ENCODE data around the gene F7.
"Not testable (repeated sequence)": the region's sequence is repeated elsewhere in the genome, so short reads cannot be mapped to it uniquely, and the experiment has no call there.

F7 gene

GRCh38 chr13:113072376-113072775 is 33.2 kb upstream of the F7 start:
- DNase-seq (ENCODE audit: low read depth), result no peak

- DNase-seq (ENCODE audit: low read depth), result no peak
Measured at GRCh38 chr13:113073942-113074341, 31.6 kb upstream of the F7 start.

DNA sequence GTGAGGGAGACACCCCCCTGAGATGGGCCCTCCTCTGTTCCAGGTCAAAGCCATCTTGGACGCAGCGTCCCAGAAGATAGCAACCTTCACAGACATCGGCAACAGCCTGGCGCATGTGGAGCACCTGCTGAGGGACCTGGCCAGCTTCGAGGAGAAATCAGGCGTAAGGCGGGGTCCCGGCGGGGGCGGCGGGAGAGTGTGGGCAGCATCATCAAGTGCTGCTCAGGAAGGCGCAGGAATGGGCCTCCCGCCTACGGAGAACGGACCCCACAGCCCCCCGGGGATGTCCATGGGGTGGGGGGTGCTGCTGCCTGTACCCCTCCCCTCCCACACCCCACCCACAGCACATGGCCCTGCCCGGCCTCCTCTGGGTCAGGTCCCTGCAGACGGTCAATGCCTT is 31.2 kb upstream of the F7 start:
- no peak for DNase-seq (ENCODE audit: low read depth)

- no peak for DNase-seq (ENCODE audit: low read depth)
Measured at GRCh38 chr13:113074876-113075275, 30.7 kb upstream of the F7 start.

- DNase-seq (ENCODE audit: low read depth), result no peak
Measured at GRCh38 chr13:113075711-113076110, 29.9 kb upstream of the F7 start.

DNA sequence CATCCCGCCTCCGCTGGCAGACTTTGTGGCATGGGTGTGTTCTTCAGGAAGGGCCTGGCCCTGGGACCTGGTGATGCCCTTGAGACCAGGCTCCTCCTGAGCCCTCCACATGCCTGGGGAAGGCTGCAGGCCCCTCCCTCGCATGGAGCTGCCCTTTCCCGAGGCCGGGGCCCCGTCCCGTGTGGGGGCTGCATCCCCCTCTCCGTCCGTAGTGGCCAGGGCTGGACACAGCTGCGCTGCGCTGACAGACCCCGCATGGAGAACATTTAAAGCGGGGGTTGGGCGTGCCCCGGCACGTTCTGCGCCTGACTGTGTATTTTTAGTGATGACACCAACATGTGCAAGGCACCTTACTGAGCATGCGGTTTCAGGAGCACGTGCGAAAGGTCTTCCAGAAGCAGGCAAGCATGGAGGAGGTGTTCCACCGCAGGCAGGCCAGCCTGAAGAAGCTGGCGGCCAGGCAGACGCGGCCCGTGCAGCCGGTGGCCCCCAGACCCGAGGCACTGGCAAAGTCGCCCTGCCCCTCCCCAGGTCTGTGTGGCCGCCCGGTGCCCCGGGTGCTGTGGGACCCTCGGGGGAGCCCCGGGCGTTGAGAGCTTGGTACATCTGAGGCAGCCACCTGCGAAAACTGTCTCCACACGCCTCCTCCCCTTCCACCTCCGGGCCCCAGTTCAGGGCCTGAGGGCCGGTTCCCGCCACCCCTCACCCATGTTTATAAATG is 28.8 kb upstream of the F7 start:
- no peak for DNase-seq (ENCODE audit: low read depth)

DNA sequence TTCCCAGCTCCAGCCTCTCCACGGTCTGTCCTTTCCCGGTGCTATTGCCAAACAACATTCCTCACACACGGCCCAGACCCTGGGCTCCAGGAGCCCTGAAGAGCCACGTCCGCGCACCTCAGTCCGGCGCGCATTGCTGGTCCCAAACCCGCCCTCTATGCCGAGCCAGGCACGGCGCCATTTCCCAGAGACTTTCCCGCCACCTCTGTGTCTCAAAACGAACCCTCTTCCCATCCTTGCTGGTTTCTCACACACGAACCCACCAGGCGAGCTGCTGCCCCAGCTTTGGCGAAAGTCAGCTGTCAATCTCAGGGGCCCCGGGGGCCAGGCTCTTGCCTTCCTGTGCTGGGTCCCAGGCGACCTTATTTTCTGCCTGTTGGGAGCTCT is 28.0 kb upstream of the F7 start:
- no peak for DNase-seq (ENCODE audit: low read depth)

- no peak for DNase-seq (ENCODE audit: low read depth)
Measured at GRCh38 chr13:113077953-113078901, 27.4 kb upstream of the F7 start.

DNA sequence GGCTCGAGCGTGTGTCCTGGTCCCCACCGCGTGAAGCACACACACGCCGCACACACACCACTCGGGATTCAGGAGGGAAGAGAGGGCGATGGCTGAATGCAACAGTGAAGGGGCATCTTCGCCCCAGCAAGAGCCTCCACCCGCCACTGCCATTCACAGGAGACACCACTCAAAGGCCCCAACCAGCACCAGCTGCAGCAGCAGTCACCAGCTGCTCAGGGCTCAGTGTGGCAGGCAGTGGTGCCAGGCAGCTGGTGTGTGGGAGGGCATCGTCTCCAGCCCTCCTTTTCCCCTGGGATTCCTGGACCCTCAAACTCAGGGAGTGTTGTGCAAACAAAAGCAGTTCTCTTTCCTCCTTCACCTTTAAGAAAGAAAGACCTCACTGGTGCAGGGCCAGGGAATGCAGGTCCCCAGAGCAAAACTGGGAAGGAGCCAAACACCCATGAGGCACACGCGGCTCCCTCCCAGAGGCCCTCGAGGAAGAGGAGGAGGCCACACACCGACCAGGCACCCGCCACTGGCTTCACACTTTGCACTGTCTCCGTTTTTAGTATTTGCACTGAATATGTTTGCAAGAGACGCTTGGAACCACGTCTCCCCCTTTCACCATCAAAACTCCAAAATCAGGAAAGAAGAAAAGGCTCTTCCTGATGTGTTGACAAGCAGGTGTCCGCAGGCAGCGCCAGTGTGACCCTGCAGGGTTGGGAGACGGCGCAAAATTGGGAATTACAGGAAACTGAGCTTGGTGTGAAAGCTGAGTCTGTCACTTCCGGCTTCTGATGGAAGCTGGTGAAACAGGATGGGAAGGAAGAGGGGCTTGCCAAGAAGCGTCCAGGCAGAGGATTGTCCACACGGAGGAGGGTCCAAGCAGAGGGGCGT is 26.4 kb upstream of the F7 start:
- DNase-seq (ENCODE audit: low read depth), result no peak

DNA sequence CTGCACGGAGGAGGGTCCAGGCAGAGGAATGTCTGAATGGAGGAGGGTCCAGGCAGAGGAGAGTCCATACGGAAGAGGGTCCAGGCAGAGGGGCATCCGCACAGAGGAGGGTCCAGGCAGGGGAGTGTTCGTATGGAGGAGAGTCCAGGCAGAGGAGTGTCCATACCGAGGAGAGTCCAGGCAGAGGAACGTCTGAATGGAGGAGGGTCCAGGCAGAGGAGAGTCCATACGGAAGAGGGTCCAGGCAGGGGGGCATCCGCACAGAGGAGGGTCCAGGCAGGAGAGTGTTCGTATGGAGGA is 25.9 kb upstream of the F7 start:
- DNase-seq (ENCODE audit: low read depth), result not testable (repeated sequence)

DNA sequence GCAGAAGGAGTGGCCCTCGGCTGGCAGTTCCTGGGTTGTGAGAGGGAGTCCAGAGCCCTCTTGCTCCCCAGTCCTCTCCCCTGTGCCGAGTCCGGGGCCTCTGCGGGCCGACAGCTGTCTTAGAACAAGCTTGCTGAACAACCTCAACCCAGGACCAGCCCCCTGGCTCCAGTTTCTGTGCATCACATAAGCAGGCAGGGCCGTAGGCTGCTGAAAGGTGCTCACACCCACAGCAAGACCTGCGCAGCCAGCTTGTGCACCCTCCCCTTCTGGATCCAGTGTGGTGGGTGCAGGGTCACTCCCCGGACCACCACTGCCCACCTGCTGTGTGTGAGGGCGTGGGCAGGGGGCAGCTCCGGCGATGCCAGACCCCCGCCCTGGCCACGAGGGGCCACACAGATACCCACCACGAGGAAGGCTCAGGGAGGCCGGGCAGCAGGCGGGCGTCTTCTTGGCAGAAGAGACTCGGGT is 25.2 kb upstream of the F7 start:
- DNase-seq (ENCODE audit: low read depth), result no peak

- no peak for DNase-seq (ENCODE audit: low read depth)
Measured at GRCh38 chr13:113080901-113081521, 24.6 kb upstream of the F7 start.

- no peak for DNase-seq (ENCODE audit: low read depth)
Measured at GRCh38 chr13:113082198-113083021, 23.2 kb upstream of the F7 start.

- no peak for DNase-seq (ENCODE audit: low read depth)
Measured at GRCh38 chr13:113083022-113083373, 22.6 kb upstream of the F7 start.

DNA sequence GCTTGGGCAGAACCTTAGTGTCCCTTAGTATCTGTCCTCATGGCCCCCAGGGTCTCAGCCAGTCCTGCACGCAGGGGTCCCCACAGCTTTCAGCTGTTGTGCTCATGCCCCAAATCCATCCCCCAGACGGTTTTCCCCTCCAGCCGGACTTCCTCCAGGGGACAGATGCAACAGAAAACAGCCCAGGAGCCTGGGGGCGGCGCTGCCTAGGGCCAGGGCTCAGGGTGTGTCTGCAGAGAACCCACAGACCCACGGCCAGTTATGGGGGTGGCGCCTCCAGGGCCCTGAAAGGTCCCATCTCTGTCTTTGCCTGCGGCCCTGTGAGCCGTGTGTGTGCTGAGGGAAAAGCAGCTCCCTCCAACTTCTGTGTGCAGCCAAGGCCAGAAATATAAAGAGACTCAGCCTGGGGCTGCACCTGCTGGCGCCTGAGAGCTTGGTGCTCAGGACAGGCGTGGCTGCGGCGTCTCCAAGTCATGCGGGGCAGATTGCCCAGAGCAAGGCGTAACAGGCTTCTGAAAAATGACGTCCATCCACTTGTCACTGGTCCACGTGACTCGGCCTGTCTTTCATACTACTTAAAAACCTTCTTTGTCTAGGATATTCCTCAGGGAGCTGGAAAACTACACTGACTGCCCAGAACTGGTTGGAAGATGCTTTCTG is 22.1 kb upstream of the F7 start:
- DNase-seq (ENCODE audit: low read depth), result no peak

- no peak for DNase-seq (ENCODE audit: low read depth)
Measured at GRCh38 chr13:113084094-113084942, 21.3 kb upstream of the F7 start.

- DNase-seq (ENCODE audit: low read depth), result no peak
Measured at GRCh38 chr13:113084943-113085540, 20.5 kb upstream of the F7 start.

DNA sequence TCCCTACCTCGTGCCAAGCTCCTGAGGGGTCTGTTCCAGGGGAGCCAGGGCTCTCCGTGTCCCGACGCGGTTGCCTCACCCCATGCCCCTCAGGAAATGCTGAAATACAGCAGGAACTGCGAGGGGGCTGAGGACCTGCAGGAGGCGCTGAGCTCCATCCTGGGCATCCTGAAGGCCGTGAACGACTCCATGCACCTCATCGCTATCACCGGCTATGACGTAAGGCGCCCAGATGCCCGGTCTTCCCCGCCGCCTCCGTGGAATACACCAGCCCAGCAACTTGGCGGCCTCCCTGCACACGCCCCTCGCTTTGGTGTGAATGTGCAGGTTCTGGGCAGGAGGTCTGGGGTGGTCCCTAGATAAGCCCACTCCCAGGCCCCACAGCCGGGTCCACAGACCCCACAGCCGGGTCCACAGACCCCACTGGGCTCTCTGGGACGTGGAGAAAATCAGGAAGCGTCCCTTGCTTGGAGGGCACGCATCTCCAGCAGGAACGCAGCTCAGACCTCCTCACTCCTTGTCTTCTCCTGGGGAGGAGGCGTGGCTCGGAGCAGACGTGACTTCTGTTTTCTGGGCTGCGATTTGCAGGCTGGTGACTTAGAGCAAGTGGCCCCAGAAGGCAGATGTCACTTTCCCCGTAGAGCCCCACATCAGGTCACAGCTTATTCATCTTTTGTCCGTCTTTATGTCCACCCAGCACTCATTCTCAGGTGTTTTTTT is 19.4 kb upstream of the F7 start:
- DNase-seq (ENCODE audit: low read depth), result peak; percentile 26
